HG02938 (cell line): Measurements from ENCODE around the gene SART3.

Experiments
- ATAC-seq: cut with Tn5 transposase; IDR thresholded peaks from one replicate; pipeline ENCODE4 v1.9.1; 2021; ENCODE audit warnings: mild to moderate bottlenecking, moderate library complexity; ENCODE audit not compliant: unreplicated experiment

The SART3 gene

GRCh38 chr12:108526482-108527165 lies 34.3 kb downstream of the SART3 start:
- ATAC-seq, result no peak

- ATAC-seq, result no peak
Observed at GRCh38 chr12:108525681-108526080, 35.3 kb downstream of the SART3 start.

- no peak for ATAC-seq
Observed at GRCh38 chr12:108523365-108523764, 37.6 kb downstream of the SART3 start.

- ATAC-seq, result no peak
Observed at GRCh38 chr12:108519558-108519957, 41.4 kb downstream of the SART3 start.

GRCh38 chr12:108518716-108519496 lies 42.1 kb downstream of the SART3 start:
- no peak for ATAC-seq

GRCh38 chr12:108518101-108518715 lies 42.8 kb downstream of the SART3 start:
- no peak for ATAC-seq

GRCh38 chr12:108517288-108518100 lies 43.5 kb downstream of the SART3 start:
- ATAC-seq, result no peak

- no peak for ATAC-seq
Observed at GRCh38 chr12:108516511-108517275, 44.3 kb downstream of the SART3 start.

- ATAC-seq, result no peak
Observed at GRCh38 chr12:108515916-108516315, 45.1 kb downstream of the SART3 start.

GRCh38 chr12:108514973-108515814 lies 45.8 kb downstream of the SART3 start, which contains the start of gene FICD:
FICD (plus strand) TSS chr12:108515277; CDS start chr12:108516973, 1,696 bp downstream.
- ATAC-seq, result peak; percentile 75

GRCh38 chr12:108514468-108514972 lies 46.5 kb downstream of the SART3 start:
- peak; percentile 8 for ATAC-seq

GRCh38 chr12:108511633-108512540 lies 49.1 kb downstream of the SART3 start:
- no peak for ATAC-seq

- no peak for ATAC-seq
Observed at GRCh38 chr12:108510836-108511235, 50.1 kb downstream of the SART3 start.

- ATAC-seq, result no peak
Observed at GRCh38 chr12:108509806-108510205, 51.2 kb downstream of the SART3 start.

- ATAC-seq, result no peak
Observed at GRCh38 chr12:108507971-108508642, 52.9 kb downstream of the SART3 start.

GRCh38 chr12:108505129-108505528 lies 55.8 kb downstream of the SART3 start:
- ATAC-seq, result no peak

- no peak for ATAC-seq
Observed at GRCh38 chr12:108502922-108503321, 58.1 kb downstream of the SART3 start.
